Stimulated activated CD4-positive, alpha-beta T cell treated with anti-CD3 and anti-CD28 coated beads, TNF-alpha, amount 100 ng/mL, for 48 hours (primary cell): ENCODE data around the gene ZNF343.
"Not testable (repeated sequence)": the region's sequence is repeated elsewhere in the genome, so short reads cannot be mapped to it uniquely, and the experiment has no call there.

ENCODE experiments used
- DNase-seq, 3 donors: peaks; one replicate each; pipeline ENCODE4 v3.0.0-alpha.2; 2020; ENCODE audit warnings: low read depth in 3 of 3

The ZNF343 gene

DNA sequence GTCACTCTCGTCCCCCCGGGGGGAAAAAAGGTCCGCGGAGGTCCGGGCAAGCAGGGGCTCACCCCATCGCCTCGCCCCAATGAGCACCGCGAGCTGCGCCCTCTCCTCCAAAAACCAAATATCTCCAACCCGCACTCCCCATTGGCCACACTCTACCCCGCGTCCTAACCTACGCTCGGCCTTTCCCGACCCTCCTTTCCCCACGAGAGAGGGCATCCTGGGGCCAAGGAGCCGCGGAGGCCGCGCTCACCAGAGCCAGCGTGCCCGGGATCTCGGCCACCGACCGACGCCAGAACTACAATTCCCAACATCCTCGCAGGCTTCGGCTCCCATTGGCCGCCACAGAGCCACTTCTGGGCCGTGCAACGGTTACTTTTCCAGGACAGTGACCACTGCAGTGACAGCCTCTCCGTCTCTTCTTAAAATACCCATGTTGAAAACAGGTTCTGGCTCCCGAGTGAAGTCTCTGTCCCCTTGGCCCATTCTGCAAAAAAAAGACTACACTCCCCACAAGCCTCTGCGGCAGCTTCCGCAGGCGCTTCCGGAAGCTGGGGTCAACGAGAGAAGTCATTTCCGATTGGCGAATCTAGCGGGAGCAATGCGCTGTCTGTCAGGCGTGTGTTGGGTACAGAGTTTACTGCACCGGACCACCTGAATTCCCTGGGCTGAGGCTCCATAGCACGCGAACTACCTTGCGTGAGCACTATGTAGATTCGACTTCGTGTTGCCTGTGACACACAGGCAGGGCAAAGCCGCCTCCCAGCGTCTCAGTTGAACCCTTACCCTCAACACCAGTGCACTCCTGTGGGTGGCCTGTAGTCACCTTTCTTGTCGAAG is at the start of gene ZNF343:
Gene ZNF343, minus strand, starts transcription at position 285 of the 837 bp plus-strand sequence. CDS start 15,020 bp downstream, outside the sequence.
- peak; percentile 55 to 62 (median 55) for DNase-seq

GRCh38 chr20:2557873-2558580 is 49.3 kb upstream of the ZNF343 start:
- no peak for DNase-seq

- no peak for DNase-seq
Observed at GRCh38 chr20:2545594-2545993, 36.9 kb upstream of the ZNF343 start.

DNA sequence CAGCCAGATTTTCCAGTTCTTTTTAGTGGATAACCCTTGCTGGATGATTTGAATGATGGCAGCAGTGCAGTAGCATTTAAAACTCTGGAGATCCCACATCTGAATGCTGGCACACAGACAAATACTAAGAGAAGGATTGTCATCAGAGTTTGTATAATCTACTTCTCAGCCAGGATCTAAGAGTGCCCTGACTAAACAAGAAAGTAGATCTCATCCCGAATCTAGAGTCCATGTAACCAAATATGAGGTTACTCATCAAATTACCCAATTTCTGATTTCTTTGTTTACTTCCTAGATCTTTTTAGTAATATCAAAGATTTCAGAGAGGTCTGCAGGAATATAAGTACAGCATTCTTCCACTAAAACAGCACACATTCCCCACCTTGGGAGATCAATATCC is 35.5 kb upstream of the ZNF343 start:
- DNase-seq: no peak

DNA sequence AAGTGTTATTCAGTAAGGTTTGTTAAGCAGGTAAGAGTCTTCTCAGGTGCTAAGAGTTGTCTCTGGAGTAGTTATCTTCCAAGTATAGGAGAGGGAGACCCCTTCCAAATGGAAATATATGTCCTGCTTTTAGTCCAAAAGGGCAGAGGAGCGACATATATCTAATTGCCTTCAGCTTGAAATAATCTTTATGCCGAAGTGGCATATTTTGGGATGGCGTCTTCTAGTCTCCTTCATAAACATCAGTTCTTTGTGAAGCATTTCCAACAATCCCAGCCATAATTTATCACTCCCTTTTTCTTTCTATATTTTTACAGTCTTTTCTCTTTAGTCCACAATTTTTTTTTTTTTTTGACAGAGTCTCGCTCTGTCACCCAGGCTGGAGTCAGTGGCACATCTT is 33.6 kb upstream of the ZNF343 start:
- DNase-seq: no peak

DNA sequence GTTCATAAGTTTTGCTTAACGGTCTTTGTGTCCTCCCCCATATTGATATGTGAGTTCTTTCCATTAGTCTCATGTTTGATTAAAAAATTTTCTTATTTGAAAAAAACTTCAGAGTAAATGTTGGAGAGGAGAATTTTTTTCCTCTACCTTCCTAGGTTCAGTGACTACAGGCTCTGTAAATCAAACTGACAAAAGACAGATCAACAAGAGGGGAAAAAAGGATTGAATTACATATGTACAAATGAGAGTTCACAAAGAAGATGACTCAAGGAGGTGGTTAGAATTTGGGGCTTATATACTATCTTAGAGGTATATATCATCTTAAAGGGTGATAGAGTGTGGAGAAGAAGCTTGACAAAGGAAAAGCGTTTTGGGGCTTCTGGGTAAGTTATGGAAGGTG is 33.2 kb upstream of the ZNF343 start:
- no peak for DNase-seq

- no peak for DNase-seq
Observed at GRCh38 chr20:2538931-2539720, 30.4 kb upstream of the ZNF343 start.

DNA sequence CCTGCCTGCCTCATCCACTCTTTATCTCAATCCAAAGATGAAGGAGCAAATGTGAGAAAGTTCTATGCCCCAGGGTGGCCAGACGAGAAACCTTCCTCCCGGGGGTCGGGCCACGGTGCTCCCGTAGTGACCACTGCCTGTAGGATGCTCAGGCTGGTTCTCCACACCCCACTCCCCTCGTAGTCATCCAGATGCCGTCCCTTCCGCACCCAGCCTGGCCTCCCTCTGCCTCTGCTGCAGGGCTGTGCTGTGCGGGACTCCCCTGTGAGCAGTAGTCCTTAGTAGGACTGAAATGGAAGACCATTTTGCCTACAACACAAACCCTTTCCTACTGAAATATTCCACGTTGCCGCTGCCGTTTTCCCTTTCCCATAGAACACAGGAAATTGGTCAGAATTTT is 29.6 kb upstream of the ZNF343 start:
- no peak for DNase-seq

GRCh38 chr20:2537101-2537500 is 28.4 kb upstream of the ZNF343 start:
- no peak for DNase-seq

DNA sequence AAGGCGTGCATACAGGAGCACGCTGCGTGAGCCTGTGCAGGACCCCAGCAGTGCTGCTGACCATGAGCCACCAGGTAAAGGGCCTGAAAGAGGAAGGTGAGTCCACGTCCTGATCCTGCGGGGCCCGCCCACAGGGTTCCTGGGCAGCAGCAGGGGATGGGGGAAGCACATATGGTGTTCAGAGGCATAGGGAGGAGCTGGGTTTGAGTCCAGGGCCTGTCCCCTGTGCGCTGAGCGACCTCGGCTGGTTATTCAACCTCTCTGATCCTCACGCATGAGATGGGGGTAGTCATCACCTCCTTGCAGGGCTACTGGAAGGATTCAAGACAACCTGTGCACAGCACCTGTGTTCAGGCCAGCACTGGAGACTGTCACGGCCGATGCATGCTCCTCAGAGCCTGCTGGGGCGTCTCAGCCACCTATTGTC is 27.9 kb upstream of the ZNF343 start, which contains the start of gene TMC2:
Gene TMC2, plus strand, starts transcription at position 14 of the 427 bp plus-strand sequence. Its CDS starts 49 bp downstream, at position 63.
- no peak for DNase-seq

- no peak for DNase-seq
Observed at GRCh38 chr20:2535711-2536559, 27.2 kb upstream of the ZNF343 start.

GRCh38 chr20:2533118-2533517 is 24.4 kb upstream of the ZNF343 start:
- DNase-seq: no peak

GRCh38 chr20:2528671-2529271 is 20.1 kb upstream of the ZNF343 start:
- no peak for DNase-seq

DNA sequence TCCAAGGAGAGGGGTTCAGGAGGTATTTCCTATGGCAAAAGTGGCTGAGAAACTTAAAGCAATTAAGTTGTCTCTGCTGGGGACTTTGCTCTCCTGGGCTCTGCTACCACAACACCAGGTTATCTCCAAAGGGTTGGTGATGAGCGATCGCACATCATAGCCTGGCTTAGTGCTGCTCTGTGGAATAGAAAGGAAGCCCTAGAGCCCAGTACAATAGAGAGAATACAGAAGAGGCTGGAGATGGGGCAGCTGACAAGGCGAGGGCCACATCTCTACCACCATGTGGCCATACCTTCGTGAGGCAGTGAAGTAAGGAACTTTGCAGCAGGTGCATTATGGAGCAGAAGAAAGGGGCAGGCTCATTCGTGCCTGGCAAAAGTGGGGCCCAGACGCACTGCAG is 19.0 kb upstream of the ZNF343 start:
- no peak for DNase-seq

- DNase-seq: not testable (repeated sequence)
Observed at GRCh38 chr20:2526218-2526583, 17.5 kb upstream of the ZNF343 start.

GRCh38 chr20:2524709-2525506 is 16.2 kb upstream of the ZNF343 start:
- peak in 2 of 3 donors; percentile 19 to 22 for DNase-seq

DNA sequence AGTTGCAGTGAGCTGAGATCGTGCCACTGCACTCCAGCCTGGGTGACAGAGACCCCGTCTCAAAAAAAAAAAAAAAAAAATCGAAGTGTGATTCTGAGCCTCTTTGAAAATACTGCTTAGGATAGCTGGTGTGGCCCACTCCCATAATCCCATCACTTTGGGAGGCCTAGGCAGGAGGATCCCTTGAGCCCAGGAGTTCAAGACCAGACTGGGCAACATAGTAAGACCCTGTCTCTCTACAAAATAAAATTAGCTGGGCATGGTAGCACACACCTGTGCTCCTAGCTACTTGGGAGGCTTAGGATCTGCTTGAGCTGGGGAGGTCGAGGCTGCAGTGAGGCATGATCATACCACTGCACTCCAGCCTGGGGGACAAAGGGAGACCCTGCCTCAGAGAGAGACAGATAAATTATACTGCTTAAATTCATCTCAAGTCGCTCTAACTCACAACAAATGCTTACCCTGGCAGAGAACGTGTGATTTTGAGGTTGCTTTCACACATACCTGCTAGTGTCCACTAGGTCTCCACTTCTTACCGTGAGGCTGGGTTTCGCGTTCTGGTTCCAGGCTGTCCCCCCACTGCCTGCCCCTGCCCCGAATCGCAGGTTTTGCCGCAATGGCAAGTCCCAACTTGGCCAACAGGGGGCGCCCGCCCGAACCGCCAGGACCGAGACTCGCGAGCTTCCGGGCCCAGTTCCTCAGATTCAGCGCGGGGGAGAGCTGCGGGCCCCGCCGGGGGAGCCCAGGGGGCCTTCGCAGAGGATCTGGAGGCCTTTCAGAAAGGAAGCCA is 15.4 kb upstream of the ZNF343 start:
- peak; percentile 80 to 87 (median 87) for DNase-seq

DNA sequence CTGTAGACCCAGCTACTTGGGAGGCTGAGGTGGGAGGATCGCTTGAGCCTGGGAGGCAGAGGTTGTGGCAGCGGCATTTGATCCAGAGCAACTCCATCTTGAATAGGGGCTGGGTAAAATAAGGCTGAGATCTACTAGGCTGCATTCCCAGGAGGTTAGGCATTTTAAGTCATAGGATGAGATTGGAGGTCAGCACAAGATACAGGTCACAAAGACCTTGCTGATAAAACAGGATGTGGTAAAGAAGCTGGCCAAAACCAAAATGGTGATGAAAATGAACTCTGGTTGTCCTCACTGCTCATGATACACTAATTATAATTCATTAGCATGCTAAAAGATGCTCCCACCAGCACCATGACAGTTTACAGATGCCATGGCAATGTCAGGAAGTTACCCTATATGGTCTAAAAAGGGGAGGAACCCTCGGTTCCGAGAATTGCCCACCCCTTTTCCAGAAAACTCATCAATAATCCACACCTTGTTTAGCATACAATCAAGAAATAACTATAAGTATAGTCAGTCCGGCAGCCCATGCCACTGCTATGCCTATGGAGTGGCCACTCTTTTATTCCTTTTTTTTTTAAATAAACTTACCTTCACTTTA is 14.2 kb upstream of the ZNF343 start:
- DNase-seq: not testable (repeated sequence)
